ENCODE data around the gene CCL7.
"Not testable (repeated sequence)": the region's sequence is repeated elsewhere in the genome, so short reads cannot be mapped to it uniquely, and the experiment has no call there.

Gene CCL7

DNA sequence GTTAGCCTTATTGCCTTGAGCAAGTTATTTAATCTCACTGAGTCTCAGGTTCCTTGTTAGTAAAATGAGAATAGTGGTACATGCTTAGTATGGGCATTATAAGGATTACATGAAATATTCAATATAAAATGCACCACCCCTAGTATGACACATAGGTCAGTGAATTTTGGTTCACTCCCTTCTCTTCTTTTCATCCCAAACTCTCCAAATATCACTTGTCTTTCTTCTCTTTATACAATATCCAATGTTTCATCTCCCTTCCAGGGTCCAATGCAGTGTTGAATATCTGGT lies 43.3 kb upstream of the CCL7 start:
- in situ Hi-C loops (cut with MboI; ENCODE audit: low sequenced_read_pairs, unreplicated experiment) = no loop called here
- no peak for DNase-seq (ENCODE audit: low spot score)
- no peak for TF ChIP-seq CTCF (IDR thresholded peaks at IDR 0.05; ENCODE audit: borderline replicate concordance, control extremely low read depth, extremely low read depth, insufficient read depth, missing control alignments)

DNA sequence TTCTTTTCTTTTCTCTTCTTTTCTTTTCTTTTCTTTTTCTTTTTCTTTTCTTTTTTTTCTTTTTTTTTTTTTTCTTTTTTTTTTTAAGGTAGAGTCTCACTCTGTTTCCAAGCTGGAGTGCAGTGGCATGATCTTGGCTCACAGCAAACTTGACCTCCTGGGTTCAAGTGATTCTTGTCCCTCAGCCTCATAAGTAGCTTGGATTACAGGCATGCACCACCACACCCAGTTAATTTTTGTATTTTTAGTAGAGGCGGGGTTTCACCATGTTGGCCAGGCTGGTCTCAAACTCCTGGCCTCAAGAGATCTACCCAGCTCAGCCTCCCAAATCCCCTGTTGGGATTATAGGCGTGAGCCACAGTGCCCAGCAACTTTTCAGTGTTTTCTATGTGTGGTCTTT lies 42.7 kb upstream of the CCL7 start:
- DNase-seq (ENCODE audit: low spot score); in situ Hi-C loops (cut with MboI; ENCODE audit: low sequenced_read_pairs, unreplicated experiment): not testable (repeated sequence)

DNA sequence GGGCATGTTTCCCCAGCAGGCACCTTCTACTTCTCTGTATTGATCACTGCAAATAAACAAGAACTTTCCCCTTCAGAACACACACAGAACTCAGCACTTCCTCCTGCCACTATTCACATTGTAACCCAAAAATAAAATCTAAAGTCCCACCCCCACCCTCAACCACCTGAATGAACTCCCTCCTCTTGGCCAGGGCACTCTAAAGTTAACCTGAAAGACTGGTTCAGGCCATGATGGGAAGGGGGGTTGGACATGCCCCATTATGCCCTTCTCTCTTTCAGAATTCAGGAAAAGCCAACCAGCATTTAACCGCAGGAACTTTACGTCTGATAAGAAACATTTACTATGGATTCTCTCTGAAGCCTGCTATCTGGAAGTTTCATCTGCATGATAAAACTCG lies 42.3 kb upstream of the CCL7 start:
- in situ Hi-C loops (cut with MboI; ENCODE audit: low sequenced_read_pairs, unreplicated experiment) = no loop called here
- TF ChIP-seq CTCF (IDR thresholded peaks at IDR 0.05; ENCODE audit: borderline replicate concordance, control extremely low read depth, extremely low read depth, insufficient read depth, missing control alignments) = no peak
- no peak for DNase-seq (ENCODE audit: low spot score)

DNA sequence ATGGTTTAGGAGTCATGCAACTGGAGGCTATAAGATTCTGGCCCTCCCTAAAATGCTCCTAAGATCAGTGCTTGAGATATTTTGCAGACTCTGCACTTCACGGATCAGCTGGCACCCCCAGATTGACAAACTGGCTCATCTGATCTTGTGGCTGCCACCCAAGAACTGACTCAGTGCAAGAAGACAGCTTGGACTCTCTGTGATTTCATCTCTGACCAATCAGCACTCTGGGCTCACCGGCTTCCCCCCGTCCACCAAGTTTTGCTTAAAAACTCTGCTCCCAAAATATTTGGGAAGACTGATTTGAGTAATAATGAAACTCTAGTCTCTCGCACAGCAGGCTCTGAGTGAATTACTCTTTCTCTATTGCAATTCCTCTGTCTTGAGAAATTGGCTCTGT lies 41.2 kb upstream of the CCL7 start:
- no peak for DNase-seq (ENCODE audit: low spot score)
- in situ Hi-C loops (cut with MboI; ENCODE audit: low sequenced_read_pairs, unreplicated experiment) = no loop called here
- no peak for TF ChIP-seq CTCF (IDR thresholded peaks at IDR 0.05; ENCODE audit: borderline replicate concordance, control extremely low read depth, extremely low read depth, insufficient read depth, missing control alignments)

- in situ Hi-C loops (cut with MboI; ENCODE audit: low sequenced_read_pairs, unreplicated experiment) = no loop called here
- no peak for TF ChIP-seq CTCF (IDR thresholded peaks at IDR 0.05; ENCODE audit: borderline replicate concordance, control extremely low read depth, extremely low read depth, insufficient read depth, missing control alignments)
- no peak for DNase-seq (ENCODE audit: low spot score)
Observed at GRCh38 chr17:34230342-34230741, 39.7 kb upstream of the CCL7 start.

DNA sequence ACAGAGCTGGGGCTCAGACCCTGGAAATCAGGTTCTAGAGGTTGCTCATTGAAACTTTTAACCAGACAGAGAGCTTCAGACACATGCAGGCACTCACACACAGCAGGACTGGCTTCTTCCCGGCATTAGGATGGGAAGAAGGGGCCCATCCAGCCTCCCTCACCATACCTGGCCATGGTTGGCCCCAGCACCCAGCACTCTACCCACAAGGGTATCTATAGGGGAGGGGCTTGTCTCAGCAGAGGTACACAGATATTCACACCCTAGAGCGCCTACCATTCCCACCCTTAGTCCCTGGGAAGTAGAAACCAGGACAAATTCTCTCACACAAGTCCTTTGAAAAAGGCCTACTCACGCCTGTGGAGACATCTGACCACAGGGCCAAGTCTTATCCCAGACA lies 35.4 kb upstream of the CCL7 start:
- in situ Hi-C loops (cut with MboI; ENCODE audit: low sequenced_read_pairs, unreplicated experiment) = no loop called here
- no peak for TF ChIP-seq CTCF (IDR thresholded peaks at IDR 0.05; ENCODE audit: borderline replicate concordance, control extremely low read depth, extremely low read depth, insufficient read depth, missing control alignments)
- no peak for DNase-seq (ENCODE audit: low spot score)

DNA sequence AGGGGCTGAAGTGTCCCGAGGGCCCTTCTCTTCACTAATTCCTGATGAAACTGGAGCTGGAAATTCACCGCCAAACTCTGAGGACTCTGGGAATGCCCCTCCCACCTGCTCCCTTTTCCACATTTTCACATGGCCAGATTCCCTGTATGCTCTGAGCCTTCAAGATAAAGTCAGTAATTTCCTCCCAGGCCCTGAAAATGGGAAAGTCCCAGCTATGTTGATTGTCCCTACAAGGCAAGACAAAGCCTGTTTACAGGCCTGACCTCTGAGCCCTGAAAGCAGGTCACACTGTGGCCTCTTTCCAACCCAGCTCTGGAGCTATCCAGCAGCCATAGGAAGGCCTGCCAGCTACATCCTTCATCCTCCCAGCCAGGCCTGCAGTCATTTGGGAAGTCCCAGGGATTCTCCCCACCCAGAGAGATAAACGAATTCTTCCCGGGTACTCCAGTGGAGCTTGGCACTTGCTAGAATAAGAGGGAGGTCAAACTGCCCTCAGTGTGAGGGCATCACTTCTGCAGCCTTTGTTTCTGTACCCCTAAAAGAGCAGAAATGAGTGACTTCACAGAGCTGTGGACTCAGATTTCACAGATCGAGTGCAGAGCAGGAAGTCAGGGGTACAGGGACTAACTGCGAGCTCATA lies 34.5 kb upstream of the CCL7 start:
- no peak for TF ChIP-seq CTCF (IDR thresholded peaks at IDR 0.05; ENCODE audit: borderline replicate concordance, control extremely low read depth, extremely low read depth, insufficient read depth, missing control alignments)
- no peak for DNase-seq (ENCODE audit: low spot score)
- in situ Hi-C loops (cut with MboI; ENCODE audit: low sequenced_read_pairs, unreplicated experiment) = no loop called here
